Germinal center (tissue), 1 donor: ENCODE measurements around the gene PSMC1.

Experiments used
- DNase-seq: peaks from one replicate; pipeline ENCODE4 v3.0.0; 2012; ENCODE audit warnings: mixed read lengths, low spot score

The PSMC1 gene

DNA sequence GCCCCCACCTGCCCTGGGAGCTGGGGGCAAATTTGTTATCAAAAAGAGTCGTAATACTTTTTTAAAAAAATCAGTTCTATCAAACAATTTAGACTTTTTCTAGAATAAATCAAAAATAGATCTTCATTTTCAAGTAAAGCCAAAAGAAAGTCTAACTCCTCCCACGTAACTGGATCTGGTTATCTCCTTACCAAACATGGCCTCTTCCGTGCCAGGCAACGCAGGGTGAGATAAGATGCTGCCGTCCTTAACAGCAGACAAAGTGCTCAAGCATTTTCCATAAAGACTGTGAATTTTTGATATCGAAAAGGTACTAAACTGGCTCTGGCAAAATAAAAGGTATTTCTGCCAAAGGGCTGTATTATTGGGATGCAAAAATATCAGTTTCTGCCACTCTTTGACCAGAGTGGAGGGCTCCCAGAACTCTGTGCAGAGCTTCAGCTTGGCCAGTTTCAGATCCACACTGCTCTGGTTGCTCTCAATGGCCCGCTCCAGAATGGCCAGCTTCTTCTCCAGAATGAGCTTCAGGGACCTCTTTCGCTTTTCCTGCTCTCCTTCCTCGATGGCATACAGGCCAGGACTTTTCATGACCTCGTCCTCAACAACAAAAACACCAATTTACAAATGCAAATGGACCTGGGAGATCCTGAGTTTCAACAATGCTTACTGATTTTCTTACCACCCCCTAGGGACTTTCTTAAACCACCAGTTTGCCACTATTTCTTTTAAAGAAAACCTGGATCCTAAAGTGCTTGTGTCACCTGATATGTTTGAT lies 46.4 kb downstream of the PSMC1 start:
- DNase-seq, result no peak

- no peak for DNase-seq
These were observed 47.1 kb downstream of the PSMC1 start for GRCh38 chr14:90303473-90303872.

DNA sequence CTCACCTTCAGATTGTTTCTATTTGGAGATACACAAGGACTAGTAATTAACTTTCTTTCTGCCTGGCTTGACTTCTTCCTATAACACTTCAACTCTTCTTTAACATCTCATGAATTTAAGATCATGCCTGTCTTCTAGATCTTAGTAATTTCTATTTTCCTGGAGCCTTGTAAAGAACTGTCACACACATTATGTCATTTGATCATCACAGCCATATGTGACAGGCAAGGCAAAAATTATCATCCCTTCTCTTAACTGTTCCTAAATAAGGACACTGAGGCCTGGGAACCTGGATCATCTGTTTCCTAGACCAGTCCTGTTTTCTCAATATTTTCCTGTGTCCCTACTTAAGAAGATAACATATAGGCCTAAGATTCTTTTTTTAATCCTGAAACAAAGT lies 48.1 kb downstream of the PSMC1 start:
- DNase-seq, result no peak

DNA sequence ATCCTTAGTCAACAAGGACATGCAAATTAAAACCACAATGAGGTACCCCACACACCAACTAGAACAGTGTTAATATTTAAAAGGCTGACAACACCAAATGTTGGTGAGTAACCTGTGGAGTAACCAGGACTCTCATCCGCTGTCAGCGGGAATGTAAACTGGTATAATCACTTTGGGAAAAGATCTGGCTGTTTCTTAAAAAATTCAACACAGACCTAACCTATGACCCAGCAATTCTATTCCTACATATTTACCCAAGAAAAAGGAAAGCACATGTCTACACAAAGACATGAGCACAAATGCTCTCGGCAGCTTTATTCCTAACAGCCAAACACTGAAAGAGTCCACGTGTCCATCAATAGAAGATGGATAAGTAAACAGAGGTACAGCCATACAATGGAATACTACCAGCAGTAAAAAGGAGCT lies 48.8 kb downstream of the PSMC1 start:
- no peak for DNase-seq

DNA sequence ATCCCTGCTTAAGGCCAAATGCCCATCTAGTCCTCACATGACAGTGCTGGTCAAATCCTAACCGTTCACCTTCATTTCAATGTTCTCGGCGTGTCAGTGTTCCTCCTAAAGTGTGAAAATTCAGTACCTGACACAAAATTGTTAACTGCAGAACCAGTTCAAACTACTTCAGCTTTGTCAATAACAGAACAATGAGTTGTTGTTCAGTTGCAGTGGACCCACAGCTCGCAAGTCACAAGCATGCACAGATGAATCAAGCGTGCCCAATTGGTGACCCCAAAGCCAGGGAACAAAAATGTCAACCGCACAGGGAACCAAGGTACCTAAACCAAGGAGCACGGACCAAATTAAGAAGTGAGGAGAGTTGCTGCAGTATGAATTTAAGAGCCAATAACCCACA lies 52.2 kb downstream of the PSMC1 start:
- no peak for DNase-seq

DNA sequence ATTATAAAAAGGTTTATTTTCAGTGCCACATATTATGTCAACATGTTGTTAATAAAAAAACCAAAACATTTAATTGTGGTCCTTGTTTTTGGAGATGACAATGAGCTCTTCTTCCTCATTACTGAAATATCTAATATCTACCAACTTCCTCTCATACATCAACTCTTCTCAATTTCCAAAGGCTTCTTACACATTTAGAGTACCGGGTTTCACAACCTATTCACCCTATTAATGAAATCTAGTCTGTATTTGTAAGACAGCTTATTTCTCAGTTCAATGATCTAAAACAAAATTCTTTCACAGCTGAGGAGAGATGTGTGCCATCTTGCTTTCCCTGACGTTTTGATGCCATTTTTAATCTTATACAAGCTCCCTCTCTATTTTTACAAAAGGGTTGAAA lies 60.9 kb downstream of the PSMC1 start:
- no peak for DNase-seq

- DNase-seq, result no peak
These were observed 61.7 kb downstream of the PSMC1 start for GRCh38 chr14:90318016-90318415.

DNA sequence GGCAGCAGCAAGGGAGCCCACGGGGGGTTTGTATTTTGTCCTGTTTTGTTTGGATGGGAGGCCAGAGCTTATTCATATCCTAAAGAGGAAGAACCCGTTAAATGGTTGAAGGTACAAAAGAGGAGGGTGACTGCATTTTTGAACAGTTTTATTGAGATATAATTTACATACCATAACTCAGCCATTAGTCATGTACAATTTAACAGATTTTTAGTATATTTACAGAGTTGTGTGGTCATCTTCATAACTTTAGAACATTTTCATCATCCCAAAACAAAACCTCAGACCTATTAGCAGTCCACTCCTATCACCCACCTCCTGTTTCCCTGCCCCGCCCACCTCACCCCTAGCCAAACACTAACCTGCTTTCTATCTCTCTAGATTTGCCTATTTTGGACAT lies 62.8 kb downstream of the PSMC1 start:
- no peak for DNase-seq

GRCh38 chr14:90319634-90320541 lies 63.5 kb downstream of the PSMC1 start:
- no peak for DNase-seq

- DNase-seq, result no peak
These were observed 65.5 kb downstream of the PSMC1 start for GRCh38 chr14:90321891-90322290.
